Stimulated activated CD8-positive, alpha-beta memory T cell treated with anti-CD3 and anti-CD28 coated beads, Interleukin-4, amount 100 ng/mL, for 1 hour (primary cell): ENCODE results near the gene CLVS2.

Source experiments
- DNase-seq, 2 donors: peaks; one replicate each; pipeline ENCODE4 v3.0.0-alpha.2; 2020; ENCODE audit warnings: low read depth in 2 of 2, low spot score in 1 of 2

CLVS2 gene

DNA sequence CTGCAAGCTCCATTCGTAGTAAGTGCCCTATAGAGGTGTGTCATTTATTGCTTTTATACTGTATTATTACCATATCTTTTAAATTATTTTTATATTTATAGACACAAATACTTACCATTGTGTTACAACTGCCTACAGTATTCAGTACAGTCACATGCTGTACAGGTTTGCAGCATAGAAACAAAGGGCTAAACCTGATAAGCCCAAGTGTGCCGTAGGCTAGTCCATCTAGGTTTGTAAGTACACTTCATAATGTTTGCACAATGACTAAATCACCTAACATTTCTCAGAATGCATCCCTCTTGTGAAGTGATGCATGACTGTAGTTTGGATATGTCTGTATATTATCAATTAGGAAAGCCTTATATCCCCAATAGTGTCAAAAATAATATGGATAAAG, 122.8 kb downstream of the CLVS2 start:
- DNase-seq: no peak
